Ishikawa (cell line): ENCODE measurements around the gene IGDCC3.

Experiments
- CEBPB ChIP-seq: IDR thresholded peaks from 2 replicates; pipeline ENCODE4 v1.6.1; 2012
- CREB1 ChIP-seq: IDR thresholded peaks from 2 replicates; pipeline ENCODE4 v1.6.1; 2012; ENCODE audit warnings: low read depth
- EP300 ChIP-seq: IDR thresholded peaks from 2 replicates; pipeline ENCODE4 v1.6.1; 2012; ENCODE audit warnings: borderline replicate concordance
- FOXM1 ChIP-seq: IDR thresholded peaks from 2 replicates; pipeline ENCODE4 v1.6.1; 2012; ENCODE audit warnings: low read depth, borderline replicate concordance
- MAX ChIP-seq: IDR thresholded peaks from 2 replicates; pipeline ENCODE4 v1.6.1; 2012
- NFIC ChIP-seq: IDR thresholded peaks from 2 replicates; pipeline ENCODE4 v1.6.1; 2012
- RAD21 ChIP-seq: IDR thresholded peaks from 2 replicates; pipeline ENCODE4 v1.6.1; 2012; ENCODE audit warnings: low read depth
- REST ChIP-seq: IDR thresholded peaks from 2 replicates; pipeline ENCODE4 v1.6.1; 2012; ENCODE audit warnings: low read depth, mild to moderate bottlenecking
- TAF1 ChIP-seq: IDR thresholded peaks from 2 replicates; pipeline ENCODE4 v1.6.1; 2012; ENCODE audit warnings: low read depth, mild to moderate bottlenecking
- TCF12 ChIP-seq: IDR thresholded peaks from 2 replicates; pipeline ENCODE4 v1.6.1; 2012; ENCODE audit warnings: low read depth
- TEAD4 ChIP-seq: IDR thresholded peaks from 2 replicates; pipeline ENCODE4 v1.6.1; 2012
- USF1 ChIP-seq: IDR thresholded peaks from 2 replicates; pipeline ENCODE4 v1.6.1; 2012
- YY1 ChIP-seq: IDR thresholded peaks from 2 replicates; pipeline ENCODE4 v1.6.1; 2012; ENCODE audit warnings: low read depth
- ZBTB7A ChIP-seq: IDR thresholded peaks from 2 replicates; pipeline ENCODE4 v1.6.1; 2012; ENCODE audit warnings: low read depth

GRCh38 chr15:65286704-65287519 is 90.9 kb downstream of the IGDCC3 start, which contains the start of gene PARP16:
- TF ChIP-seq FOXM1 (no peak), USF1 (no peak), ZBTB7A (no peak), EP300 (no peak), REST (no peak), TEAD4 (no peak), NFIC (no peak), MAX (peak; percentile 49; the same call in 1 of the 2 replicates), YY1 (no peak), TCF12 (no peak), RAD21 (no peak), TAF1 (no peak), CEBPB (no peak), CREB1 (no peak)
